ENCODE data around the gene AKAP7. TPM values are rescaled to one million over a fixed set of nuclear protein-coding genes. Genes with fewer than 3 reads are reported as not detected.

Gene AKAP7
- polyA plus RNA-seq, 1 of the 3 experiments (the other 2 are of a cell fraction): 0.58 TPM

GRCh38 chr6:131281471-131282270, 146.4 kb downstream of the AKAP7 start:
- Histone ChIP-seq H3K4me2 (no peak overlapping the region), H3K27ac (ENCODE audit: low read depth in 2 of 2, low read length in 1 of 2) (no peak overlapping the region), H3K9ac (no peak overlapping the region), H3K36me3 (replicated peaks in 1 of 2; ENCODE audit: control insufficient read depth in 1 of 2, insufficient read depth in 2 of 2, low read length in 1 of 2) (no peaks in the 10 kb centered on the region), H3K9me3 (no peaks in the 10 kb centered on the region), H3K9me2 (no peaks in the 10 kb centered on the region), H3K79me2 (ENCODE audit: insufficient read depth) (no peaks in the 10 kb centered on the region), H3K4me3 (ENCODE audit: low read depth in 2 of 2, low read length in 1 of 2) (no peak overlapping the region), H4K20me1 (ENCODE audit: insufficient read depth) (no peaks in the 10 kb centered on the region), H3K27me3 (ENCODE audit: insufficient read depth) (no peaks in the 10 kb centered on the region), H2AFZ (ENCODE audit: low read depth) (no peak overlapping the region), H3K4me1 (ENCODE audit: control insufficient read depth in 1 of 2, insufficient read depth in 2 of 2, low read depth in 1 of 2, low read length in 1 of 2) (peaks cover 0 to 5% of the 10 kb centered on the region in 2 experiments; a peak in 1 of 4 replicates), H3F3A (replicated peaks; ENCODE audit: insufficient read depth) (no peaks in the 10 kb centered on the region)
- DNase-seq: no peak
- ChIA-PET POLR2A (no interaction called here), CTCF (interaction anchor here (1.4 kb wide), 1 partner anchor 18 kb away, joined by 3 read pairs; no protein-coding TSS in a partner anchor)
- WGBS (ENCODE audit: low lambda C conversion rate): 42% methylated on average over 16 of the region's 16 CpGs
- TF ChIP-seq GATA2 (CRISPR knock-in tag; IDR thresholded peaks at IDR 0.05): no peak
- no peak for TF ChIP-seq NFIC (IDR thresholded peaks at IDR 0.05; ENCODE audit: borderline replicate concordance)

GRCh38 chr6:131282365-131282764, 147.1 kb downstream of the AKAP7 start:
- Histone ChIP-seq H2AFZ (ENCODE audit: low read depth) (no peak overlapping the region), H3K79me2 (ENCODE audit: insufficient read depth) (no peaks in the 10 kb centered on the region), H4K20me1 (ENCODE audit: insufficient read depth) (no peaks in the 10 kb centered on the region), H3K4me3 (ENCODE audit: low read depth in 2 of 2, low read length in 1 of 2) (no peak overlapping the region), H3K36me3 (replicated peaks in 1 of 2; ENCODE audit: control insufficient read depth in 1 of 2, insufficient read depth in 2 of 2, low read length in 1 of 2) (no peaks in the 10 kb centered on the region), H3K27ac (ENCODE audit: low read depth in 2 of 2, low read length in 1 of 2) (no peak overlapping the region), H3K4me1 (ENCODE audit: control insufficient read depth in 1 of 2, insufficient read depth in 2 of 2, low read depth in 1 of 2, low read length in 1 of 2) (peaks cover 0 to 5% of the 10 kb centered on the region in 2 experiments; a peak in 1 of 4 replicates), H3K9ac (no peak overlapping the region), H3F3A (replicated peaks; ENCODE audit: insufficient read depth) (no peaks in the 10 kb centered on the region), H3K9me2 (no peaks in the 10 kb centered on the region), H3K27me3 (ENCODE audit: insufficient read depth) (no peaks in the 10 kb centered on the region), H3K4me2 (no peak overlapping the region), H3K9me3 (no peaks in the 10 kb centered on the region)
- WGBS (ENCODE audit: low lambda C conversion rate): 39% methylated on average over 5 of the region's 5 CpGs
- DNase-seq: no peak
- POLR2A ChIA-PET: no interaction called here
- CTCF ChIA-PET: interaction anchor here (0.8 to 1.4 kb wide), 2 partner anchors 19 to 238 kb away, joined by 3 read pairs; no protein-coding TSS in a partner anchor
- TF ChIP-seq ELF1 (IDR thresholded peaks at IDR 0.05) (no peak), FOXJ3 (CRISPR knock-in tag; IDR thresholded peaks at IDR 0.05) (no peak), TEAD4 (IDR thresholded peaks at IDR 0.05; ENCODE audit: borderline replicate concordance, insufficient read depth) (no peak), RXRA (IDR thresholded peaks at IDR 0.05; ENCODE audit: borderline replicate concordance, low read depth) (no peak), MXI1 (IDR thresholded peaks at IDR 0.05; ENCODE audit: low read depth, low read length) (no peak), SIN3A (IDR thresholded peaks at IDR 0.05; ENCODE audit: borderline replicate concordance, low read depth, low read length) (no peak), GATA2 (CRISPR knock-in tag; IDR thresholded peaks at IDR 0.05) (no peak), YY1 (IDR thresholded peaks at IDR 0.05; ENCODE audit: low read depth) (no peak), USF1 (IDR thresholded peaks at IDR 0.05; ENCODE audit: borderline replicate concordance, low read depth) (no peak), TCF12 (IDR thresholded peaks at IDR 0.05) (no peak), RAD21 (IDR thresholded peaks at IDR 0.05; ENCODE audit: low read length) (no peak), TAF1 (IDR thresholded peaks at IDR 0.05; ENCODE audit: borderline replicate concordance, low read depth, low read length) (no peak), NFIC (IDR thresholded peaks at IDR 0.05; ENCODE audit: borderline replicate concordance) (no peak)
- TF ChIP-seq, protein P1, sequence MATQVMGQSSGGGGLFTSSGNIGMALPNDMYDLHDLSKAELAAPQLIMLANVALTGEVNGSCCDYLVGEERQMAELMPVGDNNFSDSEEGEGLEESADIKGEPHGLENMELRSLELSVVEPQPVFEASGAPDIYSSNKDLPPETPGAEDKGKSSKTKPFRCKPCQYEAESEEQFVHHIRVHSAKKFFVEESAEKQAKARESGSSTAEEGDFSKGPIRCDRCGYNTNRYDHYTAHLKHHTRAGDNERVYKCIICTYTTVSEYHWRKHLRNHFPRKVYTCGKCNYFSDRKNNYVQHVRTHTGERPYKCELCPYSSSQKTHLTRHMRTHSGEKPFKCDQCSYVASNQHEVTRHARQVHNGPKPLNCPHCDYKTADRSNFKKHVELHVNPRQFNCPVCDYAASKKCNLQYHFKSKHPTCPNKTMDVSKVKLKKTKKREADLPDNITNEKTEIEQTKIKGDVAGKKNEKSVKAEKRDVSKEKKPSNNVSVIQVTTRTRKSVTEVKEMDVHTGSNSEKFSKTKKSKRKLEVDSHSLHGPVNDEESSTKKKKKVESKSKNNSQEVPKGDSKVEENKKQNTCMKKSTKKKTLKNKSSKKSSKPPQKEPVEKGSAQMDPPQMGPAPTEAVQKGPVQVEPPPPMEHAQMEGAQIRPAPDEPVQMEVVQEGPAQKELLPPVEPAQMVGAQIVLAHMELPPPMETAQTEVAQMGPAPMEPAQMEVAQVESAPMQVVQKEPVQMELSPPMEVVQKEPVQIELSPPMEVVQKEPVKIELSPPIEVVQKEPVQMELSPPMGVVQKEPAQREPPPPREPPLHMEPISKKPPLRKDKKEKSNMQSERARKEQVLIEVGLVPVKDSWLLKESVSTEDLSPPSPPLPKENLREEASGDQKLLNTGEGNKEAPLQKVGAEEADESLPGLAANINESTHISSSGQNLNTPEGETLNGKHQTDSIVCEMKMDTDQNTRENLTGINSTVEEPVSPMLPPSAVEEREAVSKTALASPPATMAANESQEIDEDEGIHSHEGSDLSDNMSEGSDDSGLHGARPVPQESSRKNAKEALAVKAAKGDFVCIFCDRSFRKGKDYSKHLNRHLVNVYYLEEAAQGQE (IDR thresholded peaks at IDR 0.05; ENCODE audit: low read depth, low read length): no peak
